ENCODE results near the gene CLEC2D.

- TF ChIP-seq CTCF (IDR thresholded peaks at IDR 0.05; ENCODE audit: low read depth, low read length, poor library complexity, severe bottlenecking) (no peak), EZH2phosphoT487 (IDR thresholded peaks at IDR 0.05; ENCODE audit: borderline replicate concordance, low read length) (no peak)
Observed at GRCh38 chr12:9661720-9662119, 7.8 kb upstream of the CLEC2D start.

Data from DOHH2 (cell line).